ENCODE measurements around the gene INSR.

INSR gene

GRCh38 chr19:7170983-7171382 is 123.2 kb downstream of the INSR start:
- no peak overlapping the region for H3K4me2 ChIP-seq (ENCODE audit: insufficient read depth, low read length)
- no peak for DNase-seq
- no peak for TF ChIP-seq CTCF (IDR thresholded peaks at IDR 0.05; ENCODE audit: borderline replicate concordance, extremely low read depth, low read length, poor library complexity, severe bottlenecking)
- no peak for TF ChIP-seq EZH2 (IDR thresholded peaks at IDR 0.05; ENCODE audit: borderline replicate concordance, low read depth, low read length, severe bottlenecking)

GRCh38 chr19:7168941-7169340 is 125.3 kb downstream of the INSR start:
- Histone ChIP-seq H3K27me3 (ENCODE audit: insufficient read depth, low read length, poor library complexity) (no peaks in the 10 kb centered on the region), H2AFZ (ENCODE audit: low read depth, low read length) (no peak overlapping the region), H3K9ac (ENCODE audit: low read depth, low read length) (no peak overlapping the region), H3K27ac (ENCODE audit: low read length) (no peak overlapping the region), H3K4me1 (ENCODE audit: insufficient read depth, low read length) (no peaks in the 10 kb centered on the region), H4K20me1 (ENCODE audit: insufficient read depth, low read length) (no peaks in the 10 kb centered on the region), H3K9me3 (ENCODE audit: insufficient read depth, low read length, severe bottlenecking) (peaks cover 9% of the 10 kb centered on the region), H3K79me2 (ENCODE audit: insufficient read depth, low read length) (no peaks in the 10 kb centered on the region), H3K4me2 (ENCODE audit: insufficient read depth, low read length) (no peak overlapping the region), H3K36me3 (ENCODE audit: insufficient read depth, low read length) (peaks cover 43% of the 10 kb centered on the region), H3K4me3 (ENCODE audit: low read depth in 1 of 2, low read length in 2 of 2) (no peak overlapping the region)
- no peak for TF ChIP-seq EZH2 (IDR thresholded peaks at IDR 0.05; ENCODE audit: borderline replicate concordance, low read depth, low read length, severe bottlenecking)
- no peak for TF ChIP-seq CTCF (IDR thresholded peaks at IDR 0.05; ENCODE audit: borderline replicate concordance, extremely low read depth, low read length, poor library complexity, severe bottlenecking)
- ATAC-seq (ENCODE audit: insufficient read depth, low read depth) (no peak), DNase-seq (no peak)

More at GRCh38 chr19:7170983-7171382, 123.2 kb downstream of the INSR start:
- Histone ChIP-seq H3K36me3 (ENCODE audit: insufficient read depth, low read length) (peaks cover 42% of the 10 kb centered on the region), H3K27ac (ENCODE audit: low read length) (no peak overlapping the region), H3K79me2 (ENCODE audit: insufficient read depth, low read length) (no peaks in the 10 kb centered on the region), H3K9ac (ENCODE audit: low read depth, low read length) (no peak overlapping the region), H3K9me3 (ENCODE audit: insufficient read depth, low read length, severe bottlenecking) (peaks cover 9% of the 10 kb centered on the region), H4K20me1 (ENCODE audit: insufficient read depth, low read length) (no peaks in the 10 kb centered on the region), H3K4me3 (ENCODE audit: low read depth in 1 of 2, low read length in 2 of 2) (no peak overlapping the region), H2AFZ (ENCODE audit: low read depth, low read length) (no peak overlapping the region), H3K4me1 (ENCODE audit: insufficient read depth, low read length) (no peaks in the 10 kb centered on the region), H3K27me3 (ENCODE audit: insufficient read depth, low read length, poor library complexity) (no peaks in the 10 kb centered on the region)
- no peak for ATAC-seq (ENCODE audit: insufficient read depth, low read depth)

- Histone ChIP-seq H2AFZ (ENCODE audit: low read depth, low read length) (no peak overlapping the region), H3K9ac (ENCODE audit: low read depth, low read length) (no peak overlapping the region), H3K4me2 (ENCODE audit: insufficient read depth, low read length) (no peak overlapping the region), H3K79me2 (ENCODE audit: insufficient read depth, low read length) (no peaks in the 10 kb centered on the region), H3K27me3 (ENCODE audit: insufficient read depth, low read length, poor library complexity) (no peaks in the 10 kb centered on the region), H3K4me1 (ENCODE audit: insufficient read depth, low read length) (no peaks in the 10 kb centered on the region), H3K27ac (ENCODE audit: low read length) (no peak overlapping the region), H4K20me1 (ENCODE audit: insufficient read depth, low read length) (no peaks in the 10 kb centered on the region), H3K9me3 (ENCODE audit: insufficient read depth, low read length, severe bottlenecking) (no peaks in the 10 kb centered on the region), H3K36me3 (ENCODE audit: insufficient read depth, low read length) (peaks cover 22% of the 10 kb centered on the region), H3K4me3 (ENCODE audit: low read depth in 1 of 2, low read length in 2 of 2) (no peak overlapping the region)
- ATAC-seq (ENCODE audit: insufficient read depth, low read depth) (no peak), DNase-seq (no peak)
- TF ChIP-seq EZH2 (IDR thresholded peaks at IDR 0.05; ENCODE audit: borderline replicate concordance, low read depth, low read length, severe bottlenecking), result no peak
- no peak for TF ChIP-seq CTCF (IDR thresholded peaks at IDR 0.05; ENCODE audit: borderline replicate concordance, extremely low read depth, low read length, poor library complexity, severe bottlenecking)
Observed at GRCh38 chr19:7161292-7161691, 132.9 kb downstream of the INSR start.

Measured in DND-41 (cell line).